IMR-90 (cell line): ENCODE data around the gene STX5. TPM values are rescaled to one million over a fixed set of nuclear protein-coding genes. Genes with fewer than 3 reads are reported as not detected.
A peak's percentile ranks its signal among the peaks of the same experiment; 100 is the strongest.

Experiments
- ATAC-seq: fragments of 200-7000 bp; cut with Tn5 transposase; 2 replicates; pipeline ENCODE4 v1.9.1; 2020; ENCODE audit warnings: low read depth, mild to moderate bottlenecking, moderate library complexity
- BruUV-seq: library from RNA; stranded (reverse); fragments of 400-500 nt; replicated peaks from 2 replicates; lab custom pipeline; 2021; lab: Mats Ljungman, UMichigan
- CTCF ChIA-PET: fragments of 300-600 bp; formaldehyde crosslinking; extraction: SDS; loops from one replicate; lab custom pipeline; 2021; ENCODE audit warnings: antibody characterized with exemption; lab: Yijun Ruan, JAX
- POLR2A ChIA-PET: fragments of 300-600 bp; sonication (Branson Sonifier 250); formaldehyde crosslinking; loops from one replicate; lab custom pipeline; 2022; ENCODE audit warnings: antibody characterized with exemption; ENCODE audit not compliant: unreplicated experiment; lab: Charles Lee
- DNase-seq: peaks from one replicate; pipeline ENCODE4 v3.0.0; 2013
- H2AFZ ChIP-seq: replicated peaks from 2 replicates; pipeline ENCODE3; 2013; ENCODE audit warnings: low read length, mild to moderate bottlenecking; ENCODE audit not compliant: poor library complexity
- H2AK5ac ChIP-seq: 2 replicates; pipeline ENCODE4 v1.6.1; 2013; ENCODE audit warnings: low read depth, low read length, inconsistent platforms
- H2AK9ac ChIP-seq: replicated peaks from 2 replicates; pipeline ENCODE3; 2013; ENCODE audit warnings: mild to moderate bottlenecking, low read depth, low read length, moderate library complexity; ENCODE audit not compliant: poor library complexity
- H2BK120ac ChIP-seq: 2 replicates; pipeline ENCODE4 v1.6.1; 2013; ENCODE audit warnings: low read depth, low read length, inconsistent platforms
- H2BK15ac ChIP-seq: 3 replicates; pipeline ENCODE4 v1.6.1; 2013; ENCODE audit warnings: low read depth, low read length, inconsistent platforms
- H2BK20ac ChIP-seq: 2 replicates; pipeline ENCODE4 v1.6.1; 2013; ENCODE audit warnings: low read depth, mild to moderate bottlenecking, inconsistent platforms, low read length, moderate library complexity
- H2BK5ac ChIP-seq: 2 replicates; pipeline ENCODE4 v1.6.1; 2013; ENCODE audit warnings: mild to moderate bottlenecking, low read depth, low read length, inconsistent platforms; ENCODE audit not compliant: poor library complexity, severe bottlenecking
- H3K14ac ChIP-seq: replicated peaks from 2 replicates; pipeline ENCODE4 v1.6.1; 2013; ENCODE audit warnings: low read depth, low read length, inconsistent platforms
- H3K18ac ChIP-seq: 2 replicates; pipeline ENCODE4 v1.6.1; 2013; ENCODE audit warnings: low read depth, low read length, control low read depth
- H3K23ac ChIP-seq: 2 replicates; pipeline ENCODE4 v1.6.1; 2013; ENCODE audit warnings: low read depth, low read length, inconsistent platforms
- H3K27ac ChIP-seq: 2 replicates; pipeline ENCODE4 v1.5.1; 2013; ENCODE audit warnings: mild to moderate bottlenecking, control low read depth, low read length; ENCODE audit not compliant: insufficient read depth
- H3K27me3 ChIP-seq: 2 replicates; pipeline ENCODE4 v1.6.1; 2013; ENCODE audit warnings: low read length; ENCODE audit not compliant: control insufficient read depth, insufficient read depth
- H3K36me3 ChIP-seq: 2 replicates; pipeline ENCODE4 v1.6.1; 2013; ENCODE audit warnings: low read length, mixed read lengths; ENCODE audit not compliant: control insufficient read depth, insufficient read depth
- H3K4ac ChIP-seq: 2 replicates; pipeline ENCODE4 v1.6.1; 2013; ENCODE audit warnings: low read depth, low read length, inconsistent platforms
- H3K4me1 ChIP-seq: 2 replicates; pipeline ENCODE4 v1.6.1; 2013; ENCODE audit warnings: low read length, mixed read lengths; ENCODE audit not compliant: control insufficient read depth, insufficient read depth
- H3K4me2 ChIP-seq: 2 replicates; pipeline ENCODE4 v1.6.1; 2013; ENCODE audit warnings: low read depth, mild to moderate bottlenecking, control low read depth, low read length, moderate library complexity
- H3K4me3 ChIP-seq: 2 replicates; pipeline ENCODE4 v1.5.1; 2013; ENCODE audit warnings: low read depth, mild to moderate bottlenecking, control low read depth, low read length, moderate library complexity; ENCODE audit not compliant: insufficient read depth
- H3K56ac ChIP-seq: 2 replicates; pipeline ENCODE4 v1.6.1; 2013; ENCODE audit warnings: low read length, inconsistent platforms; ENCODE audit not compliant: insufficient read depth; ENCODE audit errors: extremely low read depth
- H3K79me1 ChIP-seq, 2 experiments: 2 replicates each; pipeline ENCODE4 v1.6.1; 2013; ENCODE audit warnings: low read length in 2 of 2, inconsistent platforms in 1 of 2, low read depth in 1 of 2
- H3K9ac ChIP-seq: 2 replicates; pipeline ENCODE4 v1.6.1; 2013; ENCODE audit warnings: low read depth, low read length, control low read depth
- H3K9me1 ChIP-seq: 2 replicates; pipeline ENCODE4 v1.6.1; 2013; ENCODE audit warnings: low read length, inconsistent platforms; ENCODE audit not compliant: insufficient read depth
- H3K9me3 ChIP-seq: 2 replicates; pipeline ENCODE4 v1.6.1; 2013; ENCODE audit warnings: low read length; ENCODE audit not compliant: control insufficient read depth, insufficient read depth
- H4K20me1 ChIP-seq: 2 replicates; pipeline ENCODE4 v1.6.1; 2013; ENCODE audit warnings: low read length, inconsistent platforms; ENCODE audit not compliant: insufficient read depth
- H4K5ac ChIP-seq: 2 replicates; pipeline ENCODE4 v1.6.1; 2013; ENCODE audit warnings: mild to moderate bottlenecking, low read depth, low read length, control low read depth
- H4K8ac ChIP-seq, 2 experiments: 2 replicates each; pipeline ENCODE4 v1.6.1; 2013; ENCODE audit warnings: low read depth in 2 of 2, low read length in 2 of 2, control low read depth in 1 of 2, inconsistent platforms in 1 of 2
- H4K91ac ChIP-seq: 2 replicates; pipeline ENCODE4 v1.6.1; 2013; ENCODE audit warnings: low read depth, low read length, inconsistent platforms; ENCODE audit not compliant: insufficient read depth
- BHLHE40 ChIP-seq: fragments of 150-350 bp; IDR thresholded peaks from 2 replicates; pipeline ENCODE4 v1.6.1; 2016; ENCODE audit warnings: mild to moderate bottlenecking, low read depth, low read length
- CHD1 ChIP-seq: IDR thresholded peaks from 2 replicates; pipeline ENCODE4 v1.6.1; 2012; ENCODE audit warnings: low read depth, low read length, improper control_type of control experiment
- CTCF ChIP-seq: conservative IDR thresholded peaks from 2 replicates; pipeline ENCODE4 v1.5.1; 2012; ENCODE audit warnings: mild to moderate bottlenecking, low read depth, low read length, improper control_type of control experiment
- FOS ChIP-seq: fragments of 150-350 bp; IDR thresholded peaks from 2 replicates; pipeline ENCODE4 v1.6.1; 2016; ENCODE audit warnings: low read depth, low read length
- MAZ ChIP-seq: IDR thresholded peaks from 2 replicates; pipeline ENCODE4 v1.6.1; 2012; ENCODE audit warnings: low read depth, mild to moderate bottlenecking, low read length, improper control_type of control experiment, moderate library complexity, borderline replicate concordance
- MXI1 ChIP-seq: IDR thresholded peaks from 2 replicates; pipeline ENCODE4 v1.6.1; 2012; ENCODE audit warnings: low read depth, mild to moderate bottlenecking, low read length, moderate library complexity, borderline replicate concordance
- NFE2L2 ChIP-seq: fragments of 150-350 bp; IDR thresholded peaks from 2 replicates; pipeline ENCODE4 v1.6.1; 2016; ENCODE audit warnings: low read depth, mild to moderate bottlenecking, low read length
- POLR2A ChIP-seq: IDR thresholded peaks from 2 replicates; pipeline ENCODE4 v1.6.1; 2012; ENCODE audit warnings: mild to moderate bottlenecking, low read depth, low read length
- RAD21 ChIP-seq: IDR thresholded peaks from 2 replicates; pipeline ENCODE4 v1.6.1; 2012; ENCODE audit warnings: low read length, improper control_type of control experiment
- RCOR1 ChIP-seq: IDR thresholded peaks from 2 replicates; pipeline ENCODE4 v1.6.1; 2012; ENCODE audit warnings: mild to moderate bottlenecking, low read length, improper control_type of control experiment; ENCODE audit not compliant: insufficient replicate concordance
- RFX5 ChIP-seq: IDR thresholded peaks from 2 replicates; pipeline ENCODE4 v1.8.0; 2012; ENCODE audit warnings: low read depth, mild to moderate bottlenecking, low read length, moderate library complexity
- SMC3 ChIP-seq: fragments of 150-350 bp; IDR thresholded peaks from 2 replicates; pipeline ENCODE4 v1.6.1; 2016; ENCODE audit warnings: low read depth, mild to moderate bottlenecking, antibody characterized with exemption, low read length, moderate library complexity
- USF2 ChIP-seq: fragments of 150-350 bp; IDR thresholded peaks from 2 replicates; pipeline ENCODE4 v1.6.1; 2017; ENCODE audit warnings: mild to moderate bottlenecking, antibody characterized with exemption, low read length, low read depth
- WGBS, 2 experiments: methylation state at CpG; one replicate each; pipeline versions ENCODE4 v1.1.5 to v1.1.7; 2013; ENCODE audit warnings: missing lambda C conversion rate in 2 of 2; ENCODE audit not compliant: insufficient read length in 1 of 2; ENCODE audit errors: extremely low coverage in 2 of 2; 5-methylcytosine and 5-hydroxymethylcytosine counted together
- dilution Hi-C: fragments of 300-500 bp; cut with HindIII; formaldehyde crosslinking; loops from one replicate; pipeline ENCODE4 v1.14.3; 2018; ENCODE audit warnings: low sequenced_read_pairs; ENCODE audit not compliant: unreplicated experiment
- in situ Hi-C: fragments of 300-500 bp; cut with MboI; formaldehyde crosslinking; loops from 3 replicates; pipeline ENCODE4 v1.14.3; 2019; ENCODE audit warnings: low sequenced_read_pairs, inconsistent platforms, mixed read lengths
- intact Hi-C: fragments of 100-400 bp; cut with micrococcal nuclease; formaldehyde crosslinking; loops from 2 replicates; pipeline ENCODE4 v1.10.0; 2022
- polyA plus RNA-seq, 3 experiments: library from polyadenylated mRNA; depleted of rRNA; stranded (reverse); fragments of >200 nt; gene quantifications; 2 replicates each; pipeline ENCODE4 v1.2.3, GENCODE V29; 2012; ENCODE audit warnings: low replicate concordance in 1 of 3
- total RNA-seq: library from RNA; depleted of rRNA; stranded (reverse); fragments of >200 nt; gene quantifications from 2 replicates; pipeline ENCODE4 v1.2.3, GENCODE V29; 2012

STX5 gene
- total and polyA plus RNA-seq, 2 of the 4 experiments (the other 2 are of a cell fraction), result 43.1 to 49.5 TPM

GRCh38 chr11:62786318-62787004, 45.4 kb downstream of the STX5 start:
- no peak overlapping the region for H4K5ac ChIP-seq
- no TSS peak for BruUV-seq
- dilution Hi-C loops (no loop called here), in situ Hi-C loops (no loop called here), intact Hi-C loops (loop anchor here (1.0 to 5.0 kb wide), 3 partner anchors 46 to 96 kb away; partner anchors contain the start of genes SLC3A2, STX5 and TEX54)
- H2BK5ac ChIP-seq, result no peak overlapping the region
- peak overlapping the region; percentile 94 for H3K4me3 ChIP-seq
- peak overlapping the region; percentile 99 for H2AFZ ChIP-seq
- peak overlapping the region; percentile 25; the same call in 1 of the 2 replicates for H3K4ac ChIP-seq
- H3K9me1 ChIP-seq, result no peaks in the 10 kb centered on the region
- 0 out of 2 replicates have a peak overlapping the region, but pooled peaks have one; percentile 4 for H3K56ac ChIP-seq
- H3K9me3 ChIP-seq, result no peaks in the 10 kb centered on the region
- peak overlapping the region; percentile 38; the same call in 1 of the 2 replicates for H3K27ac ChIP-seq
- H3K79me1 ChIP-seq, result peaks cover 15 to 38% of the 10 kb centered on the region in 2 experiments; a peak in 3 of 4 replicates
- no peak overlapping the region for H3K18ac ChIP-seq
- peak overlapping the region; percentile 65; the same call in 1 of the 2 replicates for H3K14ac ChIP-seq
- peak overlapping the region; percentile 52; the same call in 1 of the 2 replicates for H3K9ac ChIP-seq
- ChIA-PET CTCF (interaction anchor here (0.6 to 2.8 kb wide), 18 partner anchors 11 to 105 kb away, joined by 3 to 26 read pairs (median 4); partner anchors contain the start of genes NXF1, SLC3A2, TAF6L and ZBTB3), POLR2A (interaction anchor here (0.5 to 1.1 kb wide), 4 partner anchors 55 to 396 kb away, joined by 3 to 4 read pairs (median 3); no protein-coding TSS in a partner anchor)
- H2AK5ac ChIP-seq, result peak overlapping the region; percentile 27; the same call in 1 of the 2 replicates
- DNase-seq (peak; percentile 68), ATAC-seq (peak; percentile 79)
- H2BK20ac ChIP-seq, result no peak overlapping the region
- no peak overlapping the region for H2BK15ac ChIP-seq
- peak overlapping the region; percentile 100 for H2AK9ac ChIP-seq
- no peak overlapping the region for H4K91ac ChIP-seq
- no peak overlapping the region for H2BK120ac ChIP-seq
- 1% methylated on average over 30 of the region's 51 CpGs; no CpG with 5 or more reads in 1 of the 2 experiments for WGBS, 2 experiments
- H3K27me3 ChIP-seq, result no peaks in the 10 kb centered on the region
- peak overlapping the region; percentile 53; the same call in 1 of the 2 replicates for H3K23ac ChIP-seq
- peak overlapping the region in 1 of 2 experiments; percentile 61; a peak in 1 of 4 replicates for H4K8ac ChIP-seq
- H3K4me1 ChIP-seq, result peaks cover 9% of the 10 kb centered on the region
- peaks cover 24% of the 10 kb centered on the region for H3K36me3 ChIP-seq
- H4K20me1 ChIP-seq, result peaks cover 9% of the 10 kb centered on the region
- H3K4me2 ChIP-seq, result peak overlapping the region; percentile 69
- TF ChIP-seq MAZ (no peak), RCOR1 (no peak), POLR2A (no peak), CTCF (peak; percentile 99), FOS (no peak), NFE2L2 (no peak), USF2 (no peak), CHD1 (0 out of 2 replicates have a peak, but pooled peaks have one; percentile 18), RAD21 (peak; percentile 61), SMC3 (peak; percentile 80), MXI1 (peak; percentile 66; the same call in 1 of the 2 replicates), RFX5 (no peak), BHLHE40 (no peak)
